H9 (cell line): ENCODE results near the gene TMEM254. TPM values are rescaled to one million over a fixed set of nuclear protein-coding genes. Genes with fewer than 3 reads are reported as not detected.

Experiments
- DNase-seq: peaks from one replicate; pipeline ENCODE4 v3.0.0-alpha.2; 2017
- H2AFZ ChIP-seq: one replicate; pipeline ENCODE4 v1.6.1; 2013; ENCODE audit warnings: mild to moderate bottlenecking, low read length, control low read depth, moderate library complexity
- H2AK5ac ChIP-seq: 2 replicates; pipeline ENCODE4 v1.6.1; 2013; ENCODE audit warnings: low read length, control low read depth, mixed read lengths; ENCODE audit not compliant: insufficient read length
- H2BK120ac ChIP-seq: one replicate; pipeline ENCODE4 v1.6.1; 2013; ENCODE audit warnings: low read depth, mild to moderate bottlenecking, low read length, control low read depth, inconsistent platforms; ENCODE audit not compliant: poor library complexity, severe bottlenecking
- H2BK12ac ChIP-seq: 2 replicates; pipeline ENCODE4 v1.6.1; 2013; ENCODE audit warnings: low read length, control low read depth, mixed read lengths, low read depth; ENCODE audit not compliant: insufficient read length
- H2BK15ac ChIP-seq: 2 replicates; pipeline ENCODE4 v1.6.1; 2013; ENCODE audit warnings: low read depth, low read length, control low read depth
- H2BK20ac ChIP-seq: one replicate; pipeline ENCODE4 v1.6.1; 2013; ENCODE audit warnings: low read depth, mild to moderate bottlenecking, low read length, control low read depth, inconsistent platforms; ENCODE audit not compliant: poor library complexity, severe bottlenecking
- H2BK5ac ChIP-seq: 2 replicates; pipeline ENCODE4 v1.6.1; 2013; ENCODE audit warnings: low read length, control low read depth, mixed read lengths; ENCODE audit not compliant: insufficient read length
- H3K14ac ChIP-seq: 2 replicates; pipeline ENCODE4 v1.6.1; 2013; ENCODE audit warnings: low read length, control low read depth; ENCODE audit not compliant: insufficient read depth
- H3K18ac ChIP-seq: 2 replicates; pipeline ENCODE4 v1.6.1; 2013; ENCODE audit warnings: low read depth, mild to moderate bottlenecking, mixed read lengths, low read length, control low read depth; ENCODE audit not compliant: insufficient read length
- H3K23ac ChIP-seq: 2 replicates; pipeline ENCODE4 v1.6.1; 2013; ENCODE audit warnings: low read length, control low read depth, mixed read lengths, low read depth; ENCODE audit not compliant: insufficient read length
- H3K23me2 ChIP-seq: 2 replicates; pipeline ENCODE4 v1.6.1; 2013; ENCODE audit warnings: low read depth, mild to moderate bottlenecking, mixed read lengths, low read length, control low read depth; ENCODE audit not compliant: insufficient read length, poor library complexity, severe bottlenecking
- H3K27ac ChIP-seq: 2 replicates; pipeline ENCODE4 v1.5.1; 2013; ENCODE audit warnings: low read length, control low read depth, mixed read lengths, low read depth; ENCODE audit not compliant: insufficient read length
- H3K27me3 ChIP-seq: 2 replicates; pipeline ENCODE4 v1.6.1; 2013; ENCODE audit warnings: low read length, control low read depth, inconsistent platforms; ENCODE audit not compliant: insufficient read depth
- H3K4ac ChIP-seq: 2 replicates; pipeline ENCODE4 v1.6.1; 2013; ENCODE audit warnings: low read depth, mild to moderate bottlenecking, control low read depth, inconsistent platforms, low read length, moderate library complexity
- H3K4me1 ChIP-seq: 2 replicates; pipeline ENCODE4 v1.6.1; 2013; ENCODE audit warnings: low read length, control low read depth, inconsistent platforms; ENCODE audit not compliant: insufficient read depth
- H3K4me2 ChIP-seq: 2 replicates; pipeline ENCODE4 v1.6.1; 2013; ENCODE audit warnings: low read length, control low read depth, mixed read lengths; ENCODE audit not compliant: insufficient read length, insufficient read depth
- H3K56ac ChIP-seq: 2 replicates; pipeline ENCODE4 v1.6.1; 2013; ENCODE audit warnings: low read depth, mild to moderate bottlenecking, mixed read lengths, low read length, control low read depth; ENCODE audit not compliant: insufficient read length
- H3K79me1 ChIP-seq: 2 replicates; pipeline ENCODE4 v1.6.1; 2013; ENCODE audit warnings: low read depth, mild to moderate bottlenecking, moderate library complexity, low read length, control low read depth, inconsistent platforms; ENCODE audit not compliant: insufficient read depth, poor library complexity, severe bottlenecking
- H3K79me2 ChIP-seq: 2 replicates; pipeline ENCODE4 v1.6.1; 2013; ENCODE audit warnings: low read length, control low read depth, inconsistent platforms; ENCODE audit not compliant: insufficient read depth
- H3K9ac ChIP-seq: 2 replicates; pipeline ENCODE4 v1.6.1; 2013; ENCODE audit warnings: low read length, control low read depth, mixed read lengths; ENCODE audit not compliant: insufficient read length; ENCODE audit errors: extremely low read depth
- H3K9me3 ChIP-seq: one replicate; pipeline ENCODE4 v1.6.1; 2013; ENCODE audit warnings: low read depth, low read length, inconsistent platforms; ENCODE audit not compliant: control insufficient read depth
- H3T11ph ChIP-seq: one replicate; pipeline ENCODE4 v1.6.1; 2013; ENCODE audit warnings: mild to moderate bottlenecking, low read length, control low read depth, inconsistent platforms
- H4K20me1 ChIP-seq: one replicate; pipeline ENCODE4 v1.6.1; 2013; ENCODE audit not compliant: control insufficient read depth, insufficient read length, insufficient read depth
- H4K5ac ChIP-seq: 2 replicates; pipeline ENCODE4 v1.6.1; 2013; ENCODE audit warnings: low read depth, mild to moderate bottlenecking, mixed read lengths, low read length, control low read depth; ENCODE audit not compliant: insufficient read length
- H4K8ac ChIP-seq: replicated peaks from 2 replicates; pipeline ENCODE4 v1.6.1; 2013; ENCODE audit warnings: low read length, control low read depth, mixed read lengths, low read depth; ENCODE audit not compliant: insufficient read length
- H4K91ac ChIP-seq: 2 replicates; pipeline ENCODE4 v1.6.1; 2013; ENCODE audit warnings: low read depth, mild to moderate bottlenecking, moderate library complexity, mixed read lengths, low read length, control low read depth; ENCODE audit not compliant: insufficient read length
- H3K27ac Mint-ChIP-seq, 3 experiments: 2 replicates in 2 of 3; 3 replicates in 1 of 3; pipeline ENCODE4 v1.8.0; 2020 to 2021; ENCODE audit warnings: mixed read lengths in 3 of 3, mild to moderate bottlenecking in 1 of 3, moderate library complexity in 1 of 3
- H3K27me3 Mint-ChIP-seq: 2 replicates; pipeline ENCODE4 v1.8.0; 2021; ENCODE audit warnings: low read depth, mild to moderate bottlenecking, moderate library complexity, mixed read lengths
- H3K36me3 Mint-ChIP-seq, 3 experiments: 2 replicates in 2 of 3; 3 replicates in 1 of 3; pipeline ENCODE4 v1.8.0; 2020 to 2021; ENCODE audit warnings: low read depth in 3 of 3, mixed read lengths in 3 of 3; ENCODE audit not compliant: insufficient read depth in 1 of 3
- H3K4me1 Mint-ChIP-seq, 2 experiments: 2 replicates each; pipeline ENCODE4 v1.8.0; 2020; ENCODE audit warnings: mixed read lengths in 2 of 2
- H3K4me3 Mint-ChIP-seq, 2 experiments: 2 replicates in 1 of 2; 3 replicates in 1 of 2; pipeline ENCODE4 v1.8.0; 2020 to 2021; ENCODE audit warnings: mild to moderate bottlenecking in 2 of 2, mixed read lengths in 2 of 2, moderate library complexity in 1 of 2
- H3K9me3 Mint-ChIP-seq, 2 experiments: 2 replicates in 1 of 2; 3 replicates in 1 of 2; pipeline ENCODE4 v1.8.0; 2020; ENCODE audit warnings: mild to moderate bottlenecking in 2 of 2, mixed read lengths in 2 of 2, moderate library complexity in 1 of 2
- CTCF ChIP-seq: fragments of 200-600 bp; sonication (generic); conservative IDR thresholded peaks from 3 replicates; pipeline ENCODE4 v1.8.0; 2021; ENCODE audit warnings: antibody characterized with exemption, mild to moderate bottlenecking
- WGBS: extraction: QIAGEN DNeasy Blood & Tissue Kit; methylation state at CpG from one replicate; pipeline ENCODE4 v1.1.7; 2013; ENCODE audit warnings: missing lambda C conversion rate, low lambda C conversion rate, mixed read lengths; ENCODE audit not compliant: insufficient read length; ENCODE audit errors: extremely low coverage; 5-methylcytosine and 5-hydroxymethylcytosine counted together
- total RNA-seq: library from RNA; stranded (reverse); gene quantifications from 2 replicates; pipeline ENCODE4 v1.2.1, GENCODE V29; 2021

The TMEM254 gene
- total RNA-seq, 1 experiment from 2014 or later, result 20.3 TPM

GRCh38 chr10:80140251-80140650 is 61.8 kb downstream of the TMEM254 start:
- Histone ChIP-seq H3K4me1 (no peaks in the 10 kb centered on the region), H4K8ac (no peak overlapping the region), H2BK120ac (no peak overlapping the region), H2BK5ac (no peak overlapping the region), H2AK5ac (no peak overlapping the region), H3K23me2 (no peaks in the 10 kb centered on the region), H3K23ac (no peak overlapping the region), H3K9me3 (no peaks in the 10 kb centered on the region), H3K79me2 (no peaks in the 10 kb centered on the region), H3T11ph (no peak overlapping the region), H3K4ac (no peak overlapping the region), H3K27ac (no peak overlapping the region), H2BK15ac (no peak overlapping the region), H3K79me1 (no peaks in the 10 kb centered on the region), H4K20me1 (no peaks in the 10 kb centered on the region), H3K9ac (no peak overlapping the region), H2BK20ac (no peak overlapping the region), H2AFZ (no peak overlapping the region), H2BK12ac (no peak overlapping the region), H3K4me2 (no peak overlapping the region), H4K91ac (no peak overlapping the region), H3K14ac (no peak overlapping the region), H3K27me3 (no peaks in the 10 kb centered on the region), H3K56ac (no peak overlapping the region), H3K18ac (no peak overlapping the region), H4K5ac (no peak overlapping the region)
- no peak for TF ChIP-seq CTCF
- Mint-ChIP-seq H3K27ac (no peak overlapping the region), H3K27me3 (peaks cover 9% of the 10 kb centered on the region), H3K4me3 (no peak overlapping the region), H3K4me1 (peaks cover 12 to 28% of the 10 kb centered on the region in 2 experiments), H3K36me3 (no peaks in the 10 kb centered on the region; a peak in 2 of 7 replicates), H3K9me3 (peaks cover 0 to 3% of the 10 kb centered on the region in 2 experiments; a peak in 2 of 5 replicates)
- no CpG with 5 or more reads among the region's 7 CpGs for WGBS
- no peak for DNase-seq
